GM18505 (cell line): ENCODE measurements around the gene OVCH2.
"Not testable (repeated sequence)": the region's sequence is repeated elsewhere in the genome, so short reads cannot be mapped to it uniquely, and the experiment has no call there.

ENCODE experiments used
- ATAC-seq: cut with Tn5 transposase; IDR thresholded peaks from one replicate; pipeline ENCODE4 v1.9.1; 2021; ENCODE audit not compliant: unreplicated experiment
- POLR2A ChIP-seq: IDR thresholded peaks from 4 replicates; pipeline ENCODE4 v1.6.1; 2011; ENCODE audit warnings: borderline replicate concordance; ENCODE audit not compliant: insufficient read depth, insufficient read length; ENCODE audit errors: extremely low read depth

The OVCH2 gene

DNA sequence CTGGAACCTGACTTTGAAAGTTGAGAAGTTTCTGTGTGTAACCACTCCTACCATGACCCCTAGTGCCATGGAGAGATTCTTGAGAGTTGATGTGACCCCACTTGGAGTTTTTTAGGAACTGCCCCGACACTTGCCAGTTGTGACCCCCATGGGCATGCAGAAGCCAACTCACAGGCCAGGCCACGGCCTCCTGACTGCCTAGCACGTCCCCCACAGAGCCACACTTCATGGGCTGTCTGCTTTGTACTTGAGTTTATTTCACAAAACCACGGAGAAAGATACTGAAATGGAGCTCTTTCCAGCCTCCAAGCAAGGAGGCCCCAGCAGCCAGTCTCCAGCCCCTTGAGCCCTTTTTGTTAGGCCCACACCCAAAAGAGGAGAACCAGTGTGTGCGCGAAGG is 41.4 kb downstream of the OVCH2 start:
- TF ChIP-seq POLR2A = no peak
- ATAC-seq = no peak

DNA sequence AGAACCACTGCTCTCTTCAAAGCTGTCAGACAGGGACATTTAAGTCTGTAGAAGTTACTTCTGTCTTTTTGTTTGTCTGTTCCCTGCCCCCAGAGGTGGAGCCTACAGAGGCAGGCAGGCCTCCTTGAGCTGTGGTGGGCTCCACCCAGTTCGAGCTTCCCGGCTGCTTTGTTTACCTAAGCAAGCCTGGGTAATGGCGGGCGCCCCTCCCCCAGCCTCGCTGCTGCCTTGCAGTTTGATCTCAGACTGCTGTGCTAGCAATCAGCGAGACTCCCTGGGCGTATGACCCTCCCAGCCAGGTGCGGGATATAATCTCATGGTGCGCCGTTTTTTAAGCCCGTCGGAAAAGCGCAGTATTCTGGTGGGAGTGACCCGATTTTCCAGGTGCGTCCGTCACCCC is 42.7 kb downstream of the OVCH2 start:
- ATAC-seq = not testable (repeated sequence)

DNA sequence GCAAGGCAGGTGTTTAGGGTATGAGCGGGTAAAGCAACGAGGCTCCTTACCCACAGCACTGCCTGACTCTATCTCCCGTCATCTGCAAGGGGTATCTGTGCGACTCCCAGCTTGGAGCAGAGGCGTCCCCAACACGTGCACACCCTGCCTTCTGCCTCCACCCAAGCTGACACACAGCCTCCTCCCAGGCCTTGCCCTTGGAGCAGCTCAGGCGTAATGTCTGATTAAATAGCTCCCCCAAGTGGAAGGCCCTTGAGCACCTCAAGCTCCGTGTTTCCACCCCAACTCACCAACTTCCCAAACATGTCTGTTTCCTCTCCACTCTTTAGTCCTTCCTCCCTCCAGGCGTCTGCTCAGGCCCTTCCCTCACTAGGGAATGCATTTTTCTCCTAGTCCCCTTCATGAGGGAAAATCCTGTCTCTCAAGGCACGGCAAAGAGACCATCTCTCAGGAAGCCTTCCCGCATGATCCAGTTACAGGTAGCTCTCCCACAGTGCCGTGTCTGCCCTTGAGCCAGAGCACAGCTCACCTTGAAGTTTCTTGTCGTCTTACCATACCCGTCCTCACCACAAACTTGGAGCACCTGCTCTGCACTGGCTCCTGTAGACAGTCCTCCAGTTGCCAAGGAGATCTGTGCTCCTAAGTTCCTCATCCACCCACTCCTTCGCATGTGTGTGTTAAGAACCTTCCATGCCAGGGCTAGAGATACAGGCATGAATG is 48.8 kb downstream of the OVCH2 start:
- no peak for ATAC-seq
- no peak for TF ChIP-seq POLR2A

DNA sequence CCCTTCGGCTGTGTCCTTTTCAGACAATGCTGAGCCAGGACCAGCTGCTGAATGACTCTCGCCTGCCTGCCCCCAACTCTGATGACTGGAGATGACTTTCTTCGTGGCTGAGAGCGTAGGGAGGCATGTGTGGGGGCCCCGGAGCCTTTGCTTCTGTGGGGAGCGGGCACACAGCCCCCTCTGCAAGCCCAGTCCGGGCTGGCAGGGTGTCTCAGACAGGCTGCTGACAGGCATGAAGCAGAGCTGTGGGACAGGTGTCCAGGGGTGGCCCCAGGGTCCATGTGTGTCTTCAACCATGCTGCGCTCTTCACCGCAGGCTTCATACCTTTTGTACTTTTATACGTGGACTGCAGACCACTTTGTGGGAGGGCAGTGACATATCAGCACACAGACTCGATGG is 49.6 kb downstream of the OVCH2 start:
- no peak for ATAC-seq
- no peak for TF ChIP-seq POLR2A

DNA sequence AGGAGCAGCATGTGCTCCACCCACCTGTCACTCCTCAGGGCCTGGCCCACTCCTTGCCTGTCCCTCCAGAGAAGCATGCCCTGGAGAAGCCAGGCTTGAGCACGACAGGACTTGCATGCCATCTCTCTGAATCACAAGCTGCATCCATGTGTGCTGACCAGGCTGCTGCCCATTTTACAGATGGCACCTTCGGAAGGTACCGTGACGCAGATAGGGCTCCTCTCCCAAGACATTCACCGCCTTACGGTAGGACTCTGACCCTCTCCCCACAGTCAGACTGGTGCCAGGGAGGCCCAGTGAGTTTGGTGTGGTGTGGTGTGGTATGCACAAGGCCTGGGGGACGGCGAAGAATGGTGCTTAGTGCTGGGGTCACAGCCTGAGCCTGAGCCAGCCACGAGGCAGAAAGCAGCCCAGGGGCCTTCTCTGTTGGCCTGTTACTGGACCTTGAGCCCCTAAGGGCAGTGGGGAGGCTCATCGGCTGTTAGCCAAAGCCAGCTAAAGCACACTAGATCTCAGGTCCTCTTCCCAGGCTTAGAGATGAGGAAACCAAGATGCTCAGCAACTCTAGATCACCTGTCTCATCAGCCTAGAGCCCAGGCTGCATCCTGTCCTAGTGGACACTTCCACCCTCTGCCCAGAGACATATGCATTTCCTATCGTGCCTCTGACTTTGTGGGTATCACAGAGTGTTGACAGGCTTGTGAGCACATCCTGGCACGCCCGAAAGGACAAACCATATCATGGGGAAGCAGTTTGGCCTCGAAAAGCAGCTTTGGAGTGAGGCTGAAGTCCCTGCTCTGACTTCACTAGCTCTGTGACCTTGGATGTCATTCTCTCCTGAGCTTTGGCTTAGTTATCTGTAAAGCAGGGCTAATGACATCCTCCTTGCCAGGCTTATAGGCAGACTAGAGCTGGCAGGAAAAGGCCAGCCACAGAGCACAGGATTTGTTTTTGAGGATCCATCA is 50.7 kb downstream of the OVCH2 start:
- no peak for TF ChIP-seq POLR2A
- ATAC-seq = no peak

DNA sequence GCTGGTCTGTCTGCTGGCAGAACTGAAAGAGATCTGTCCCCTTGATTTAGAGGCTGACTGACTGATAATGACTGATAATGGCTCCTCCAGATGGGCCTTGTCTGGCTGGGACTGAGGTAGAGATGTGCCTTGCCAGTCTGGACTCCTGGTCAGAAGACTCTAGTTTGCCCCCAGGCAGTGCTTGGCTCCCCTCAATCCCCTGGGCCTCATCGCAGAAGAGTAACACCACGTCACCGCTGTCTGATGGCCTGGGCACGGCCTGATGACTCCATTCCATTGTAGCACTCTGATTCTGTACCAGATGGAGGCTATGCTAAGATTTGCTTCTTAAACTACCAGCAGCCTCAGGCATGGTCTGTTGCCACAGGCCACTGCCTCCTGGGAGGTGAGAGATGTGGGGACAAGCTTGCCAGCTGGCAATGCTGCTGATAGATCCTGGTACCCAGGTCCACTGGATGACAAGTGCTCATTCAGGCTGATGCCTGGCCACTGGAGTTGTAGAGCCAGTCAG is 52.0 kb downstream of the OVCH2 start:
- no peak for TF ChIP-seq POLR2A
- no peak for ATAC-seq

DNA sequence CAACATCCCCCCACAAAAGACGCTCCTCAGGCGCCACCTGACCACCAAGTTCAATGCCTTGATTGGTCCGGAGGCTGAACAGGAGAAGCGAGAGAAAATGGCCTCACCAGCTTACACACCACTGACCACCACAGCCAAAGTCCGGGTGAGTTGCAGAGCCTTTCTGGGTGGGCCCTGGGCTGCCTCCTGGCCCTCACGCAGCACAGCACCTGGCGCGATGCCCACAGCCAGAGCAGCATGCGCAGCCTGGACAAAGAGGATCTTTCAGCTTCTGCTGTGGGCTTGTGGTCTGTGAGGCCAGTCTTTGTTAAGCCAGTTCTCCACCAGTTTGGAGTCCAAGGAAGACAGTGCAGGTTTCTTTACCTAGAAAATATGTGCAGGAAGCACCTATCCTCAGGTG is 54.6 kb downstream of the OVCH2 start:
- TF ChIP-seq POLR2A = no peak
- no peak for ATAC-seq

DNA sequence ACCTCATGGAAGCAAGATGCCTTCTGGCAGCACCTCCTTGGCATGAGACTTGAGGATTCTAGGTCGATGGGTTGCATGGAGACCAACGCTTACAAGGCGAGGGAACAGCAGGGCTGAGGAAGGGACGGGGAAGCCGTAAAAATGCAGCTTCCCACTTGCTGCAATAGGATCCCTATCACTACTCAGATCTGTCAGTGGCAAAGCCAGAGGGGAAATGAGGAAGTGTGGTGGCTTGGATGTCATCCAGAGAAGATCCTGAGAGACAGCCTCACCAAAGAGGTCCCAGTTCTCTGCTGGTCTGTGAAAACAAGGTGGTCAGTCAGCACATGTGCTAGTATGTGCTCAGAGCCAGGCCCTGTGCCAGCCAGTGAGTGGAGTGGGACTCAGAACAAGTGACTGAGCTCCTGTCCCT is 55.1 kb downstream of the OVCH2 start:
- ATAC-seq = no peak
- no peak for TF ChIP-seq POLR2A

DNA sequence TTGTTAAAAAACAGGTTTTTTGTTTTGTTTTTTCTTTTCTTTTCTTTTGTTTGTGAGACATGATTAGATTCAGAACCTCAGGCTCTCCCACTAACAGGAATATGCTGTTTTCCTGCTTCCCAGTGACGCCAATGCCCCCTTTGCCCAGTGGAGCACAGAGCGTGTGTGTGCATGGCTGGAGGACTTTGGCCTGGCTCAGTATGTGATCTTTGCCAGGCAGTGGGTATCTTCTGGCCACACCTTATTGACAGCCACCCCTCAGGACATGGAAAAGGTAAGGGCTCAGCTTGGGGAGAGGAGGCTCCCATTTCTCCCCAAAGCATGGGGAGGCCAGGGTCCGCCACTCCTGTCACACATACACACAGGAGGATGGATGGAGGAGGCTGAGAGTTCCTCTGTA is 58.0 kb downstream of the OVCH2 start:
- TF ChIP-seq POLR2A = no peak
- ATAC-seq = no peak

DNA sequence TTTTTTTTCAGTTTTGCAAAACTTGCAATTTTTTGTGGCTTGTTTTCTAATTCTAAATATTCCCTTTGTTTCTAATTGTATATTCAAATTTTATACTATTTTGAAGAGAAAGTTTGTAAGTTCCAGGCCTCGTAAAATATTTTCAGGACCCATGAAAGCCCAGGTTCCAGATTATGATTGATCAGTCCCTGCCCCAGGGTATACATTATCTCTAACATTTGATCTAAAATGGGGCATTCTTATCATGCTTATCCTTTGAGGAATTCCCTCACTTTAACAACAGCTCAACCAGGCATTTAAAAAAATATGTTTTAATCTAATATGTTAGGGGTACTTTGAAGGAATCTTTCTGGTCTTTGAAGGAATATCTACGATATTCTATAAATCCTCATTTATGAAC is 59.4 kb downstream of the OVCH2 start:
- TF ChIP-seq POLR2A = no peak
- no peak for ATAC-seq

DNA sequence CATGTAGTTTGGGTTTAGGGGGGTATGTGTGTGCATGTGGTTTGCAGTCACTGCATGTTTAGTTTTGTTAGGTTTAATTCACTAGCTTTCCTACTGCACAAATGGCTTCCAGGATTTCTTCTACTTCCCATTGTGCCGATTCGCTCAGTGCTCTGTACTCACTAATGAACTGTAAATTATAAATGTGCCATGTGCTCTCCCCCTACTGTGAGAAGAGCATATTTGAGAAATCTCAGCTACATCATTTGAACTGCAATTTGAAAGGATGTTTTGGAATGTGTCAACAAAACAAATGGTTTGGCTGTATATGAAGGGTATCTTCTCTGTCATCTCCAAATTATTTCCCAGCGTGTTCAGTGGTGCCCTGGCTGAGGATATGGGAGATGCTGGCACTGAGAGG is 61.1 kb downstream of the OVCH2 start:
- ATAC-seq = no peak

DNA sequence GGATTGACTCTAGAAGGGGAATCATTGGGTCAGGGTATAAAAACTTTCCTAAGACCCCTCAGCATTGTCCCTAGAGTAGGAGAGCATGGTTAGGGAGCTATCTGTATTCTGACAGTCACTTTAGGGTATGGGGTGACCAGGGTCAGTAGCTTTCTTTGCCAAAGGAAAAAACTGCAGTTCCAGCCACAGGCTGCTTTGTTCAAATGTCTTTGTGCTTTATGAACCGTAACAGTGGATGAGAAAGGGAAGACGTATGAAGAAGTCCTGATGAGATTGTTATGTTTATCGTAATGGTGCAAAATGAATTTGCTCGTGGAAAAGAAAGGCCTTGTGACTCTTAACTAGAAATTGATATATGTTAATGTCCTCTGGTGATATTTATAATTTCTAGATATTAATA is 63.0 kb downstream of the OVCH2 start:
- ATAC-seq = no peak
- no peak for TF ChIP-seq POLR2A

More for the DNA sequence above, 61.1 kb downstream of the OVCH2 start:
- TF ChIP-seq POLR2A = no peak

DNA sequence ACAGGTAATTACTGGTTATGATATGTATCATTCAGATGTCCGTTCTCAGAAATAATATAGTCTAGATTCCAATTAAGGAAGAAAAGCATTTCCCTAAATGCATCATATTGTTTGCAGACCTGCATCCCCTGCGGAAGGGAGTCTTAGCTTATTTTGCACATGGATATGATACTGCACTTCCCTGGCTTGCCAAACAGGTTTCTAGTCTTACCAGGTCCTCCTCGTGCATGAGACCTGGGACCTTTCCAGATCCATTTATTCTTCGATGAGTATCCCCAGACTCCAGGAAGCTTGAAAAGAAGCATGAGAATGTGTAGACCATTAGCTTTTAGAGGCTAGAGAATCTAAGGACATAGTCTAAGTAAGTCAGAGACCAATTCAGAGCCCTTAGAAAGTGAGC is 63.5 kb downstream of the OVCH2 start:
- ATAC-seq = no peak
- no peak for TF ChIP-seq POLR2A

DNA sequence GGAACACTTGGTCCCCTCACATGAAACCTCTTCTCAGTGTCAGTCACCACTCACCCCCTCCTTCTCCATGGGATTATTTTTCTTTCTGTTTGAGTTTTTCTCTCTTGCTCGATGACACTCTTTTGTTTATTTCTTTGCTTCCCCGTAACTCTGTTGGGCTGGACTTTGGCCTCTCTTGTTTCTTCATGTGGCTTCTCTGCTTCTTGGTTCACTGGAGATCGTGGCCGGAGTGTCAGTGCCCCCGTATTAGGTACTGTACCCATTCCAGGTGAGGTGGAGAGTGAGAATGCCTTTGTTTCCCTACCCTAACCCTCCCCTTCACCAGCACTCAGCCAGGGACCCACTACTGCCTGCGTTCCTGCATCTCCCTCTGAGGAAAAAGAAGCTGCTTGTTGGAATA is 65.5 kb downstream of the OVCH2 start:
- ATAC-seq = no peak

More for the DNA sequence above, 65.5 kb downstream of the OVCH2 start:
- no peak for TF ChIP-seq POLR2A
